Endothelial cell (in vitro differentiated cells): ENCODE measurements around the gene IQSEC1. TPM values are rescaled to one million over a fixed set of nuclear protein-coding genes. Genes with fewer than 3 reads are reported as not detected.

ENCODE experiments used
- DNase-seq: peaks from one replicate; pipeline ENCODE4 v3.0.0; 2021; ENCODE audit warnings: low spot score
- H3K27ac Mint-ChIP-seq: one replicate; pipeline ENCODE4 v1.8.0; 2021; ENCODE audit warnings: mixed read lengths, inconsistent platforms; ENCODE audit not compliant: unreplicated experiment
- H3K27me3 Mint-ChIP-seq: one replicate; pipeline ENCODE4 v1.8.0; 2021; ENCODE audit warnings: mild to moderate bottlenecking, moderate library complexity, mixed read lengths, inconsistent platforms; ENCODE audit not compliant: unreplicated experiment
- H3K36me3 Mint-ChIP-seq: one replicate; pipeline ENCODE4 v1.8.0; 2021; ENCODE audit warnings: mild to moderate bottlenecking, low read depth, mixed read lengths, inconsistent platforms; ENCODE audit not compliant: unreplicated experiment
- H3K4me1 Mint-ChIP-seq: one replicate; pipeline ENCODE4 v1.8.0; 2021; ENCODE audit warnings: mild to moderate bottlenecking, mixed read lengths, inconsistent platforms; ENCODE audit not compliant: unreplicated experiment
- H3K4me3 Mint-ChIP-seq: one replicate; pipeline ENCODE4 v1.8.0; 2021; ENCODE audit warnings: mild to moderate bottlenecking, mixed read lengths, inconsistent platforms; ENCODE audit not compliant: unreplicated experiment
- H3K9me3 Mint-ChIP-seq: one replicate; pipeline ENCODE4 v1.8.0; 2021; ENCODE audit warnings: mixed read lengths, inconsistent platforms; ENCODE audit not compliant: unreplicated experiment
- CTCF ChIP-seq: fragments of 200-600 bp; sonication (generic); IDR thresholded peaks from one replicate; pipeline ENCODE4 v1.5.0; 2021; ENCODE audit warnings: antibody characterized with exemption; ENCODE audit not compliant: unreplicated experiment
- total RNA-seq: library from RNA; stranded (reverse); fragmentation: NEBNext Ultra II Directional; extraction: Animal tissue kit (Norgen Biotek cat#: 25700); gene quantifications from one replicate; pipeline ENCODE4 v1.2.1, GENCODE V29; 2021; ENCODE audit not compliant: unreplicated experiment

IQSEC1 gene
- total RNA-seq, 1 donor from 2014 or later: 75.3 TPM

- peaks cover 4% of the 10 kb centered on the region for H3K36me3 Mint-ChIP-seq
- no peaks in the 10 kb centered on the region for H3K9me3 Mint-ChIP-seq
- peaks cover 24% of the 10 kb centered on the region for H3K27me3 Mint-ChIP-seq
- TF ChIP-seq CTCF: no peak
- no peak overlapping the region for H3K27ac Mint-ChIP-seq
- peak overlapping the region; percentile 5 for H3K4me3 Mint-ChIP-seq
- no peak for DNase-seq
- peaks cover 73% of the 10 kb centered on the region for H3K4me1 Mint-ChIP-seq
Measured at GRCh38 chr3:12964711-12965612, 108.3 kb downstream of the IQSEC1 start.

GRCh38 chr3:12963922-12964701 is 109.1 kb downstream of the IQSEC1 start:
- H3K36me3 Mint-ChIP-seq: peaks cover 4% of the 10 kb centered on the region
- no peaks in the 10 kb centered on the region for H3K9me3 Mint-ChIP-seq
- H3K27ac Mint-ChIP-seq: peak overlapping the region; percentile 28
- peaks cover 81% of the 10 kb centered on the region for H3K4me1 Mint-ChIP-seq
- H3K27me3 Mint-ChIP-seq: peaks cover 28% of the 10 kb centered on the region
- no peak overlapping the region for H3K4me3 Mint-ChIP-seq
- TF ChIP-seq CTCF: no peak
- no peak for DNase-seq

GRCh38 chr3:12963231-12963896 is 109.9 kb downstream of the IQSEC1 start:
- peaks cover 29% of the 10 kb centered on the region for H3K27me3 Mint-ChIP-seq
- TF ChIP-seq CTCF: no peak
- DNase-seq: no peak
- no peaks in the 10 kb centered on the region for H3K9me3 Mint-ChIP-seq
- peaks cover 4% of the 10 kb centered on the region for H3K36me3 Mint-ChIP-seq
- no peak overlapping the region for H3K4me3 Mint-ChIP-seq
- no peak overlapping the region for H3K27ac Mint-ChIP-seq
- peaks cover 87% of the 10 kb centered on the region for H3K4me1 Mint-ChIP-seq

GRCh38 chr3:12962292-12962691 is 110.9 kb downstream of the IQSEC1 start:
- peaks cover 26% of the 10 kb centered on the region for H3K27me3 Mint-ChIP-seq

More at GRCh38 chr3:12962292-12962691, 110.9 kb downstream of the IQSEC1 start:
- peaks cover 4% of the 10 kb centered on the region for H3K36me3 Mint-ChIP-seq
- H3K4me3 Mint-ChIP-seq: no peak overlapping the region
- no peak overlapping the region for H3K27ac Mint-ChIP-seq
- no peak for DNase-seq
- TF ChIP-seq CTCF: no peak
- H3K9me3 Mint-ChIP-seq: no peaks in the 10 kb centered on the region
- H3K4me1 Mint-ChIP-seq: peaks cover 93% of the 10 kb centered on the region
